ELF-1 (cell line): Measurements from ENCODE around the gene RBMY1J.
"Not testable (repeated sequence)": the region's sequence is repeated elsewhere in the genome, so short reads cannot be mapped to it uniquely, and the experiment has no call there.

Experiments
- DNase-seq: peaks from one replicate; pipeline ENCODE4 v3.0.0-alpha.2; 2016; ENCODE audit warnings: low read depth, low spot score

RBMY1J gene

DNA sequence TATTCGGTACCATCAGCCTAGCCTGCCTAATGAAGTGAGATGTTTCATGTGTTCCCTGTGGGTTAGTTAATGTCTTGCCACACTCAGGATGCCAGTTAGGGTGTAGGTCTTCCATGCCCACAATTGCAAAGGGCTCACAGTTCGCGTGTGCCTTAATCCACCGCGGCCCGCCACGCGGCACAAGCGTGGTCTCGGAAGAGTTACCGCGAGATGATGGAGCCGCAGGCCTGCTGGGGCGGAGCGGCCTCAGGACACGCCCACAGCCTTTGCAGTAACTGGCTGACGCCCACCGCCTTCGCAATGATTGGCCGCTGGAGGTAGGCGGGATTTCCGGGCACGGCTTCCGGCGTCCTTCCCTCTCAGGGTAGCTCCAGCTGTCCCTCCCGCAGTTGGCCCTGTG is at the start of gene RBMY1J:
Gene RBMY1J (plus strand): TSS at position 301 of the 400 bp plus-strand sequence. CDS start 2,038 bp downstream, outside the sequence.
- not testable (repeated sequence) for DNase-seq

GRCh38 chrY:22367416-22367815 is 35.8 kb upstream of the RBMY1J start:
- DNase-seq, result no peak

DNA sequence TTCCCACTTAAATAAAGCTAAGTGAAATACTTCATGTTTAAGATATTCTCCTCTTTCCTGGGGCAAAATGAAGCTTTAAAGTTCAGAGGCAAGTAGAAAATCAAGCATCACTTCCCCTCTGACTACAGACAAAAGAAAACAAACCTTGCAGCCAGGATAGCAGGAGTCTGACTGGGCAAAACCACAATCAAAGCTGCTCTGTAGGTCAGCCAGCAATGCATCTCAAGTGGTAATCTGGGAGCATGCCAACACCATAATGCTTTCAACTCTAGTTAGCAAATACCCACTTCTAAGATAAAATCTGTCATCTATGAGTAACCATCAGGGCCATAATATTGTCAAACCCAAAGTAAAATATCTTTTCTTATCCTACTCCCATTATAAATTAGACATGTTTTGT is 32.6 kb upstream of the RBMY1J start:
- no peak for DNase-seq

- DNase-seq, result no peak
These were observed 29.7 kb upstream of the RBMY1J start for GRCh38 chrY:22373494-22373893.

- not testable (repeated sequence) for DNase-seq
These were observed 41.6 kb downstream of the RBMY1J start for GRCh38 chrY:22444718-22445396.

DNA sequence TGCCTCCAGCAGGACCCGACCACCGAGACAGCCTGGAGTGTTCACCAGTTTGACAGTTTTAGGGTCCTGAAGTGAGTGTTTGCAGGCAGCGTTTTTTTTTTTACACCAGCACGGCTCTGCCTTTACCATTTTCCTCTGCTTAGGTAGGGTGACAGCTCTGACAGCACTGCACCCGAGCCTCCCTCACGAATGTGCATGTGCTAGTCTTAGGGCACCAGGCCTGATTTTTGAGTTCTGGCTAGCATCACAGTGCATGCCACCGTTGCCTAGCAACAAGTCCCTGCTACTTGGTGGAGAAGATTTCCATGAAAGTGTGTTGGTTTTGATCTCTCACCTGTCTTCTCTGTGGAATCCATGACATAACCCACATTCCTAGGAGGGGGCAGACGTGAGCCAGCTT is 52.3 kb downstream of the RBMY1J start:
- DNase-seq, result not testable (repeated sequence)

- DNase-seq, result not testable (repeated sequence)
These were observed 58.8 kb downstream of the RBMY1J start for GRCh38 chrY:22461962-22462361.
